GM21576 (cell line): Measurements from ENCODE around the gene CALML6.
"Not testable (repeated sequence)": the region's sequence is repeated elsewhere in the genome, so short reads cannot be mapped to it uniquely, and the experiment has no call there.

ENCODE experiments used
- ATAC-seq: cut with Tn5 transposase; IDR thresholded peaks from one replicate; pipeline ENCODE4 v1.9.1; 2021; ENCODE audit warnings: mild to moderate bottlenecking, moderate library complexity; ENCODE audit not compliant: unreplicated experiment

The CALML6 gene

GRCh38 chr1:1924386-1924785, 9.3 kb downstream of the CALML6 start:
- no peak for ATAC-seq

GRCh38 chr1:1924849-1925248, 9.8 kb downstream of the CALML6 start:
- no peak for ATAC-seq

GRCh38 chr1:1925437-1926345, 10.6 kb downstream of the CALML6 start:
- ATAC-seq: no peak

DNA sequence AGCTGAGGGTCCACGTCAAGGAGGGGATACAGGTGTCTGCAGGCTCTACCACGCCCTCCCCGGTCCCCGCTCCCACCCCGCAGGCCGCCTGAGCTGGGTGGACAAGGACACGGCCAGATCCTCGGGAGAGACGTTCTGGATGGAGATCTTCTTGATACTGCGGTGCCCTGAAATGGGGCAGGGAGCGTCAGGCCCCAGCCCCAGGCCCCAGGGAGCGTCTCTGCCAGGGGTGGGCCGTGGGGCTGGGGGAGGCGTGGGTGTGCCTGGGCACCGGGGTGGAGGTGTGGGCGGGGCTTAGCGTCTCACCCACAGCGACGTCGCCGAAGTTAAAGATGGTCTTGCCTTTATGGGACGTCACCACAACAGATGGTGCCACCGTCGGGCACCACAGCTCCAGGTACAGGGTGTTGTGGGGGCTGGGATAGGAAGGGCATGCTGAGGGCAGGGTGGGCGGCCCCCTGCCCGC, 11.3 kb downstream of the CALML6 start:
- no peak for ATAC-seq

GRCh38 chr1:1926886-1927660, 12.0 kb downstream of the CALML6 start:
- ATAC-seq: no peak

GRCh38 chr1:1927751-1928150, 12.7 kb downstream of the CALML6 start:
- no peak for ATAC-seq

- ATAC-seq: no peak
These were observed 13.4 kb downstream of the CALML6 start for GRCh38 chr1:1928231-1929101.

DNA sequence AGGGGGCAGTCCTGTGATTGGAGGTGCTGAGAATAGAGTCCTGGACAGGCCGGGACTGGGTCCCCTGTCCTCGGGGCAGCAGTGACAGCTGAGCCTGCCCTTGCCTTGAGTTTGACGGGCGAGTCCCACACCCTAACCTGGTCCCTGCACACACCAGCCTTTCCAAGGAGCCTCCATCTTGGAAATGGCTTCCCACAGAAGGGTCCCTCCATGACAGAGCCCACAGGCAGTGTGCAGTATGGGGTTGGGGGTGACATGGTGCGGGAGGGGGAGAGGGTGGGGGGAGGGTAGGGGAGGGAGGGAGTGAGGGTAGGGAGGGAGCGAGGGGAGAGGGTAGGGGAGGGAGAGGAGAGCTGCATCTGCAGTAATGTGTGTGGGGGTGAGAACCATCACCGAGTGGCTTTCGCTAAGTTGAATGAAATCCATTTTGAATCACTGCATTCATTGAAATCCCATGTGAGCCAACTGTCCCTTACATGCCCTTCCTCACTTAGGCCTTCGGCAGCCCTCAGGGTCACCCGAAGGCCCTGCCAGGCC, 14.1 kb downstream of the CALML6 start:
- no peak for ATAC-seq

DNA sequence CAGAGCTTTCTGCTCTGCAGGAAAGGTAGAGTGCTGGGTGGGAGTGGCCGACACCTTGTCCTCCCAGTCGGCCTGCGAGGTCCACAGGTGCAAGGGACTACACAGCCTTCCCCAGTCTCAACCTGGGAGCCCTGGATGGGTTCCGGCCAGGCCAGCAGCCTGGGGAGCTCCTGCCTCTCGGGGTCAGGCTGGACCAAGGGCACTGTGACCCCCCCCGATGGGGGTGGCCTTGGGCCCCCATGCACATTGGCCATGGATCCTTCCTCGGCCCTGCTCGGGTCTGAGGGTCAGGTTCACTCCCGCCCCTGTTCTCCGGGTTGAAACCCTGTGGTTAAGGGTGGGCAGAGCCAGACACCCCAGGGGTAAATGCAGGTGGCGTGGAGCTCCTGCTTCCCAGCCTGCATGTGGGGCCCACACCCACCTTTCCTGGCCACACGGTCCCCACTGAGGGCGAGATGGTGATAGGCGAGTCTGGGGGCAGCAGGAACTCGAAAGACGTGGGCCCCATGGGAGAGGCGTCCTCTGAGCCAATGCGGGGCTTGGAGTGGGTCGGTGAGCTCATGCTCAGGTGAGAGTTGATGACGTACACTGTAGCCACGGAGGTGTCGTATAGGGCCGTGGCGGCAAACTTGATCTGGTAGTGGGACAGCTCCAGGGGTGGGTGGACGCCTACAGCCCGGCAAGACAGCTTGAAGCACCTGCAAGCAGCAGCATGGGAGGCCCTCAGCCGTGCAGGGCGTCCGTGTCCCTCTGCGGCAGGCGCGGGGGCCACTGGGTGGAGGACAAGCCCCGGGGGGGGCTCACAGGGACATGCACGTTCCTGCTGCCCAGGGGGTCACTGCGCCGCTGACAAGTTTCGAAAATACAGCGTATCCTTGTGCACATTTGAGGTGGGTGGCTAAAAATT, 14.8 kb downstream of the CALML6 start:
- no peak for ATAC-seq

DNA sequence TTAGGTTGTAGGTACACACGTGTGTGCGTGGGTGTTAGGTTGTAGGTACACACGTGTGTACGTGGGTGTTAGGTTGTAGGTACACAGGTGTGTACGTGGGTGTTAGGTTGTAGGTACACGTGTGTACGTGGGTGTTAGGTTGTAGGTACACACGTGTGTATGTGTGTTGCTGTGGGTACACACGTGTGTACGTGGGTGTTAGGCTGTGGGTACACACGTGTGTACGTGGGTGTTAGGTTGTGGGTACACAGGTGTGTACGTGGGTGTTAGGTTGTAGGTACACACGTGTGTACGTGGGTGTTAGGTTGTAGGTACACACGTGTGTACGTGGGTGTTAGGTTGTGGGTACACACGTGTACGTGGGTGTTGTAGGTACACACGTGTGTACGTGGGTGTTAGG, 19.8 kb downstream of the CALML6 start:
- ATAC-seq: not testable (repeated sequence)

DNA sequence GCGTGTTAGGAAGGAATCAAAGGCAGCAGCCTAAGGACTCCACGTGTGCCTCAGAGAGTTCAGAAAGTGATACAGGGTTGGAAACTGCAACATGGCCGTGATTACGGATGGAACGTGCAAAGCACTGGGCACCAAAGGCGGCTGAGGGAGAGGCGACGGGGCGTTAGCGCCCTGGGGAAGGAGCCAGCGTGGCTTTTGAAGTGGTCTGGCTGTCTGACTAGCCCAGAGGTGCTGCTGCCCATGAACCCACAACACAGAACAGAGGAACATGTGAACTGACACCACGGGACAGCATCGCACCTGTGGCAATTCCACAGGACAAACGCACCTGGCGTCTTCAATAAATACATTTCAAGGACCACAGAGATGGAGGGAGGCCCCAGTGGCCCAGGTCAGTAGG, 22.0 kb downstream of the CALML6 start:
- ATAC-seq: no peak

- no peak for ATAC-seq
These were observed 22.7 kb downstream of the CALML6 start for GRCh38 chr1:1937549-1938275.

DNA sequence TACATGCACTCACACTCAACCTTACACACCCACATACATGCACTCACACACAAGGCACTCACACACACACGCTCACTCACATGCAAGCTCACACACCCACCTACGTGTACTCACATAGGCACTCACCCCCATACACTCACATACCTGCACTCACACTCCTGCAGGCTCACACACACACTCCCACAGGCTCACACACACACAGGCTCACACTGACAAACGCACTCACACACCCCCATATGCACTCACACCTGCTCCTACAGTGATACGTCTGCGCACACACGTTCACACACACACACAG, 23.2 kb downstream of the CALML6 start:
- ATAC-seq: no peak

DNA sequence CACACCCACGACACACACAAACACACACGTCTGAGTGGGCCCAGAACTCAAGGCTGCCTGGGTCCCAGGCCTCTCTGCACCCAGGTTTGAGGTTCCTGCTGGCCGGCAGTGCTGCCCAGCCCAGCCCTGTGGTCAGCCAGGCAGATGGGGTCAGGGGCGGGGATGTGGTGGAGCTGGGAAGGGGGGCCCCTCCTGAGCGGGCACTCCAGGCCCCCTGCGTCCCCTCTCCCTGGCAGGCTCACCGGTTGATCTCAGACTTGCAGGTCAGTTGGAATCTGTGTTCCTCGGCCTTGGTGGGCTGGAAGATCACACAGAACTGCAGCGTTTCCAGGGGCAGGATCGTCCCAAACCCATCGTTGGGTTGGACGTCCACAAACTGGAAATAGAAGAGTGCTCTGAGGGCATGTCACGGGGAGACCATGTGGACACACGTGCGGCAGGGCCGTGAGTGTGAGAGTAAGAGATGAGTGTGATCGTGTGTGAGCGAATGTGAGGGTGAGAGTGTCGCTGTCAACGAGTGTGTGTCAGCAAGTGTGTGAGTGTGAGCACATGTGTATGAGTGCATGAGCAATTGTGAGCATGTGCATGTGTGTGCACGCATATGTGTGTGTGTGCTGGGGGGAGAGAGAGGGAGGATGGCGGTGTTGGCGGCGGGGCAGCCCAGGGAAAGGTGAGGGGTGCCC, 23.7 kb downstream of the CALML6 start:
- ATAC-seq: no peak

DNA sequence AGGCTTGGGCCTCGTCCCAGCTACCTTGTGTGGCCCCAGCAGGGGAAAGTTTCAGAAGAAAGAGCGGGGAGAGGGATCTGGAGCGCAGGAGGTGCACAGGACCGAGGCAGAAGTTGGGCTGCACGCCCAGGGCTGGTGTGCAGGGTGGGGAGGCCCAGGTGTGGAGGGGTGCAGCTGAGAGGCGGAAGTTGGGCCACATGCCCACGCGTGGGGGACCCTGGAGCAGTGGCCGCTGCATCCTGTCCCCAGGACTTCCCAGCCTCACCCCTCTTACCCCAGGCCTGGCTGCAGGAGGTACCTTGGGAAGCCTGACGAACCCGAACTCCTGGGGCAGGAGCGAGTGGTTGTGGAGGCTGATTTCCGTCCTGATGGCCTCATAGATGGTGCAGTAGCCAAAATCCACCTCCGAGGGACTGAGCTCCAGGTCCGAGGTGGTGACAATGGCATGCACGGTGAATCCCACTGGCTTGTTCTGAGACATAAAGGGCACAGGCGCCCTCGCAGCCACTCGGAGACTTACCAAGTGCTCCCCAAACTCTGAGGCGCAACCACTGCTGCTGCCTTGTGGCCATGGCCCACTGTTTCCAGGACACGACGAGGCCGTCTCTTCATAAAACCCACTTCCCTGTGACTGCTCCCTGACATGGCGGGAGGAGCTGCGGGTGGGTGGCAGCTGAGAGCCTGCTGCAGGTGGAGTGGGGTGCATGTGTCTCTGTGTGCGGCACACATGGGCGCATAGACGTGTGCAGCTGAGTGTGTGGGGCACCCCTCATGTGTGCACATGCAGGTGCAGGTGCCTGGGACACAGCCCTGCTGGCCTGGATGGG, 24.4 kb downstream of the CALML6 start:
- ATAC-seq: no peak

GRCh38 chr1:1940123-1940425, 25.0 kb downstream of the CALML6 start:
- ATAC-seq: no peak

DNA sequence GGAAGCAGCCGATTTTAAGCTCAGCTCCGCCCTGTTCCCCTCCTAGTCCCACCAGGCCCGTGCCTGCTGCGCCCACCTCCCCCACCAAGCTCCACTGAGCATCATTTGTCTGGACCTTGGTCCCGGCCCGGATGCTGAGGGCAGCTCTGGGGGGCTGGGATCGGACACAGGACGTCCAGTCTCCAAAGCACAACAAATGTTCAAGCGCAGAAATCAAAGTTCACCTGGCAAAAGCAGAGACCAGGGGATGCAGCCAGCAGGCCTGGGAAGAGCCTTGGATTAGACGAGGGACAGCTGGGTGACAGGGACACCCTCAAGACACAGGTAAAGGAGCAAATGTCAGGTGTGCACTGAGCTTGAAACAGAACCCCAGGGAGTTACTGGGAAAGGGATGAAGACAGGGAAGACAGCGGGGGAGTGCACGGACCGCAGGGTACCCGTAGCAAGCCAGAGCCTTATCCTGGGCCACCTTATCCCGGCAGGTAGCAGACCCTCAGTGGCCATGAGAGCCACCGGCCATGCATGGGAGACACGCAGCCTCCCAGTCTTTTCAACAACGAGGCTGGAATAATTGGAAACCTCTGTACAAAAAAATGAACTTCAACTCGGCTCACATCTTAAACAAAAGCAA, 26.3 kb downstream of the CALML6 start:
- ATAC-seq: no peak
